Measurements from ENCODE around the gene SIPA1.

DNA sequence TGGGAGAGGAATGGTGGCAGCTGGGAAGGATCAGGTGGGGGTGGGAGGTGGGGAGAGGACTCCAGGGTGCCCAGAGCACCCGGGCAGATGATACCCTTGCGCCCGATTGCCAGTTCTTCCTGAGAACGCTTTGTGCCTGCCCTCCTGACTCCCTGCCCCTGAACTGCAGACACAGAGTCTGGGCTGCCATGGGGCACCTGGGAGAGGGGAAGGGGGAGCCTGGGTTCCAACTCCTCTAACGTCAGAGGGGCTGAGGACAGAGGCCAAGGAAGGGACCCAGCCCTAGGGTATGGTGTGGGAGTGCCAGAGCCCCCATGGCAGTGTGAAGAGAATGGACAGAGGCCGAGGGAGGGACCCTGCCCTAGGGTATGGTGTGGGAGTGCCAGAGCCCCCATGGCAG is 41.4 kb upstream of the SIPA1 start:
- TF ChIP-seq, protein P1, sequence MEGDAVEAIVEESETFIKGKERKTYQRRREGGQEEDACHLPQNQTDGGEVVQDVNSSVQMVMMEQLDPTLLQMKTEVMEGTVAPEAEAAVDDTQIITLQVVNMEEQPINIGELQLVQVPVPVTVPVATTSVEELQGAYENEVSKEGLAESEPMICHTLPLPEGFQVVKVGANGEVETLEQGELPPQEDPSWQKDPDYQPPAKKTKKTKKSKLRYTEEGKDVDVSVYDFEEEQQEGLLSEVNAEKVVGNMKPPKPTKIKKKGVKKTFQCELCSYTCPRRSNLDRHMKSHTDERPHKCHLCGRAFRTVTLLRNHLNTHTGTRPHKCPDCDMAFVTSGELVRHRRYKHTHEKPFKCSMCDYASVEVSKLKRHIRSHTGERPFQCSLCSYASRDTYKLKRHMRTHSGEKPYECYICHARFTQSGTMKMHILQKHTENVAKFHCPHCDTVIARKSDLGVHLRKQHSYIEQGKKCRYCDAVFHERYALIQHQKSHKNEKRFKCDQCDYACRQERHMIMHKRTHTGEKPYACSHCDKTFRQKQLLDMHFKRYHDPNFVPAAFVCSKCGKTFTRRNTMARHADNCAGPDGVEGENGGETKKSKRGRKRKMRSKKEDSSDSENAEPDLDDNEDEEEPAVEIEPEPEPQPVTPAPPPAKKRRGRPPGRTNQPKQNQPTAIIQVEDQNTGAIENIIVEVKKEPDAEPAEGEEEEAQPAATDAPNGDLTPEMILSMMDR (IDR thresholded peaks at IDR 0.05; ENCODE audit: low read depth, low read length, missing input control), result no peak
- no peak for TF ChIP-seq RXRA (IDR thresholded peaks at IDR 0.05)
- TF ChIP-seq YY1 (IDR thresholded peaks at IDR 0.05), result no peak
- no peak for TF ChIP-seq EGR1 (IDR thresholded peaks at IDR 0.05; ENCODE audit: low read depth in 2 of 2)
- TF ChIP-seq, protein P2, sequence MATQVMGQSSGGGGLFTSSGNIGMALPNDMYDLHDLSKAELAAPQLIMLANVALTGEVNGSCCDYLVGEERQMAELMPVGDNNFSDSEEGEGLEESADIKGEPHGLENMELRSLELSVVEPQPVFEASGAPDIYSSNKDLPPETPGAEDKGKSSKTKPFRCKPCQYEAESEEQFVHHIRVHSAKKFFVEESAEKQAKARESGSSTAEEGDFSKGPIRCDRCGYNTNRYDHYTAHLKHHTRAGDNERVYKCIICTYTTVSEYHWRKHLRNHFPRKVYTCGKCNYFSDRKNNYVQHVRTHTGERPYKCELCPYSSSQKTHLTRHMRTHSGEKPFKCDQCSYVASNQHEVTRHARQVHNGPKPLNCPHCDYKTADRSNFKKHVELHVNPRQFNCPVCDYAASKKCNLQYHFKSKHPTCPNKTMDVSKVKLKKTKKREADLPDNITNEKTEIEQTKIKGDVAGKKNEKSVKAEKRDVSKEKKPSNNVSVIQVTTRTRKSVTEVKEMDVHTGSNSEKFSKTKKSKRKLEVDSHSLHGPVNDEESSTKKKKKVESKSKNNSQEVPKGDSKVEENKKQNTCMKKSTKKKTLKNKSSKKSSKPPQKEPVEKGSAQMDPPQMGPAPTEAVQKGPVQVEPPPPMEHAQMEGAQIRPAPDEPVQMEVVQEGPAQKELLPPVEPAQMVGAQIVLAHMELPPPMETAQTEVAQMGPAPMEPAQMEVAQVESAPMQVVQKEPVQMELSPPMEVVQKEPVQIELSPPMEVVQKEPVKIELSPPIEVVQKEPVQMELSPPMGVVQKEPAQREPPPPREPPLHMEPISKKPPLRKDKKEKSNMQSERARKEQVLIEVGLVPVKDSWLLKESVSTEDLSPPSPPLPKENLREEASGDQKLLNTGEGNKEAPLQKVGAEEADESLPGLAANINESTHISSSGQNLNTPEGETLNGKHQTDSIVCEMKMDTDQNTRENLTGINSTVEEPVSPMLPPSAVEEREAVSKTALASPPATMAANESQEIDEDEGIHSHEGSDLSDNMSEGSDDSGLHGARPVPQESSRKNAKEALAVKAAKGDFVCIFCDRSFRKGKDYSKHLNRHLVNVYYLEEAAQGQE (IDR thresholded peaks at IDR 0.05), result no peak
- TF ChIP-seq HNF4A (conservative IDR thresholded peaks at IDR 0.05), result no peak
- no peak for TF ChIP-seq SP1 (IDR thresholded peaks at IDR 0.05)
- TF ChIP-seq, protein P3, sequence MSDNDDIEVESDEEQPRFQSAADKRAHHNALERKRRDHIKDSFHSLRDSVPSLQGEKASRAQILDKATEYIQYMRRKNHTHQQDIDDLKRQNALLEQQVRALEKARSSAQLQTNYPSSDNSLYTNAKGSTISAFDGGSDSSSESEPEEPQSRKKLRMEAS (IDR thresholded peaks at IDR 0.05), result no peak

All from liver (tissue), 3 donors.